GM19372 (cell line): ENCODE measurements around the gene LAMC2.
"Not testable (repeated sequence)": the region's sequence is repeated elsewhere in the genome, so short reads cannot be mapped to it uniquely, and the experiment has no call there.

Source experiments
- ATAC-seq: cut with Tn5 transposase; IDR thresholded peaks from one replicate; pipeline ENCODE4 v1.9.1; 2021; ENCODE audit warnings: mild to moderate bottlenecking, low read depth, moderate library complexity; ENCODE audit not compliant: unreplicated experiment

Gene LAMC2

DNA sequence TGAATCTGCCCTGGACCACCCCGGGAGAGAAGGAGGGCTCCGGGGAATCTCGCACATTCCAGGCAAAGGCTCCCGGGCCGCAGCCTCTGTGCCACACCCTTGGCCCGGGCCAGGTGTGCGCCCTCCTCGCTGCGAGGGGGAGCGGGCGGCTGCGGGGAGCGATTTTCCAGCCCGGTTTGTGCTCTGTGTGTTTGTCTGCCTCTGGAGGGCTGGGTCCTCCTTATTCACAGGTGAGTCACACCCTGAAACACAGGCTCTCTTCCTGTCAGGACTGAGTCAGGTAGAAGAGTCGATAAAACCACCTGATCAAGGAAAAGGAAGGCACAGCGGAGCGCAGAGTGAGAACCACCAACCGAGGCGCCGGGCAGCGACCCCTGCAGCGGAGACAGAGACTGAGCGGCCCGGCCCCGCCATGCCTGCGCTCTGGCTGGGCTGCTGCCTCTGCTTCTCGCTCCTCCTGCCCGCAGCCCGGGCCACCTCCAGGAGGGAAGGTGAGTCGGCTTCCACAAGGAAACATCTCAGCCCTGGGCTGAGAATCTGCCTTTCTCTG lies at the start of gene LAMC2:
Gene LAMC2 (plus strand): TSS at position 324 of the 550 bp plus-strand sequence. CDS start 89 bp downstream, at position 413.
- ATAC-seq: no peak

DNA sequence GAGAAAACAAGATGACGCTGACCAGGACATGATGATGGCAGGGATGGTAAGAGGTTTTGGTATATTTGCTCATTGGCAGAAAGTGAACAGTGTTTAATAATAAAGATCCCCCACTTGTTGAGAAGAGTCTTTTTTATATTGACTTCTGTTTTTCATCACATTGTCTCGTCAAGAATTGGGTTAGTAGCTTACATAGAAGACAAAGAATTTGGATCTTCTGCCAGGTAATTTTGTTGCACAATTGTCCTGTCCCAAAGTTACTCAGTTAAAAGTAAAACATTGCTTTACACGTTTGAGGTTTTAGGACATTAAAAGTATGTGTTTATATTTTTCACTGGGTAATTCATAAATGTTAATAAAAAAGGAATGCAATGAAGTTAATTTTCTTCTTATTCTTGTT lies 48.3 kb upstream of the LAMC2 start:
- ATAC-seq: no peak

DNA sequence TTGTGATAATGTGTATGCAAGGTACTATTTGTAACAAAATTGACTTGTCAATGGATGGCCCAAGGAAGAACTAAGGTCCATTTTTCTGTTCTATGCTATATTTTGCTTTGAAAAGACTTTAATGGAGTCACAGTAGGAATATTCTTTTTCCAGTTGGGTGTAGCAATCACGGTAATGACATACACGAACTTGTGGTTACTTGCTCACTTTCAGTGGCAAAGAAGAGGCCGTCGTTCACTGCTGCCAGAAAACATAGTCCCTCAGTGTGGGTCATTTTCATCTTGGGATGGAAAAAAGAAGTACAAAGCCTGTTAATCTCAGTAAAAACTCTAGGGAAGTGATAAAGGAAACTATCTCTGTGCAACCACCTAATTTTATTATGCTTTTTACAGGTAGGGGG lies 47.8 kb upstream of the LAMC2 start:
- no peak for ATAC-seq

DNA sequence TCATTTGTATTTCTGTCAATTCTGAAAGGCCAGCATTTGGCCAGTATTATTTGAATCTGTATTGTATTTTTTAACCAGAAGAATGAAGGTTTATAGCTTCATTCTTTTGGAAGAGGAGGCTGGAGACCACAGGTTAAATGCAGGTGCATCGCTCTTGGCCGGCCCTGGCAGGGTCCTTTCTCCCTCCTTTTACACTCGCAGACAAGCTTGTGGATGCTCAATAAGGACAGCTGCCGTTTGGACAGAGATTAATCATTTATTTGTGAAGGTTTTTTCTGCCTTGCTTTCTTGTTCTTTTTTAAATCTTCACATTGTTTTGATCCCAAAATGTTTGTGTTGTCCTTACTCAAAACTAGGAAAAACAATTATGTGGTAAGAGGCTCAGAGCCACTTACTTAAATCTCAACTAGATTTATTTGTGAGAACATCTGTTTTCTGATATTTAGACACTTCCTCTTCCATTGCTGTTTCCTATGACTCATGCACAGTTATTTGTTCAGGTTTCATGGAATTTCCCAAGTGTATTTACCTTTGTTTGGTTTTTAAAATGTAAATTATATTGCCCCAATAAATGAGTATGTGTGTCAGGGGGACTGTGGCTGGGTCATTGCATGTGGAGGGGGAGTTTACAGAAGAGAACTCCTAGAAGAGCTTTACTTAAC lies 46.7 kb upstream of the LAMC2 start:
- no peak for ATAC-seq

DNA sequence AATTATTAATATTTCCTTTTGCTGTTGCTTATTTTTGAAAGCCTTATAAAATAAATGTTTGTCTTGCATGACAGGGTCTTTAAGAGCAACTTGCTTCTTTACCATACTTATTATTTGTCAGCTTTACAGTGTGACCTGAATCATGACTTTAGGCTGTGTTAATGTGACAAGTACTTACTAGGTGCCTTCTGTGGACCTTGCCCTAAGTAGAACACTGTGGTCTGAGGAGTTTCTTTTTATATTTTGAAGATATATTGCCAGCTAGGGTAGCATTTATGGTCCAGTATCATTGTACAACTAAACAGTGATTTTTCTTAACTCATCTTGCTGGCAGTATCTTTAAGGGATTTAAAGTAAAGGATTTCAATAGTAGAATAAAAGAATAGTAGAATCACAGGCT lies 45.4 kb upstream of the LAMC2 start:
- no peak for ATAC-seq

DNA sequence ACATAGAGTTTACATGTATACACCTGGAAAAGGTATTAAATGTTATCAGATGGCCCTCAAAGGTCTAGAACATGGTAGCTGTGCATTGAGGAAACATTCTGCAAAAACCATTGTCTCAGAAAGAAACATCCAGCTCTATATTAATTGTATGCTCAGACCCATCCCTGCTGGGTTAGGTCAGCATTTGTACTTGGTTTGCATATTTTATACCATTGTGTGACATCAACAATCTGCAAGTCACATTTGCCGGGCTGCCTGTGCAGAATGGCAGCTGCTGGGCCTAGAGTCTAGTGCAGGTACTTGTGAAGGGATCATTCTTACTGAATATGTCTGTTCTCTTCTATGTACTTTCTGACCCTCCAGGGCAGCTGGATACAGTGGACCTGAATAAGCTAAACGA lies 43.9 kb upstream of the LAMC2 start:
- no peak for ATAC-seq

DNA sequence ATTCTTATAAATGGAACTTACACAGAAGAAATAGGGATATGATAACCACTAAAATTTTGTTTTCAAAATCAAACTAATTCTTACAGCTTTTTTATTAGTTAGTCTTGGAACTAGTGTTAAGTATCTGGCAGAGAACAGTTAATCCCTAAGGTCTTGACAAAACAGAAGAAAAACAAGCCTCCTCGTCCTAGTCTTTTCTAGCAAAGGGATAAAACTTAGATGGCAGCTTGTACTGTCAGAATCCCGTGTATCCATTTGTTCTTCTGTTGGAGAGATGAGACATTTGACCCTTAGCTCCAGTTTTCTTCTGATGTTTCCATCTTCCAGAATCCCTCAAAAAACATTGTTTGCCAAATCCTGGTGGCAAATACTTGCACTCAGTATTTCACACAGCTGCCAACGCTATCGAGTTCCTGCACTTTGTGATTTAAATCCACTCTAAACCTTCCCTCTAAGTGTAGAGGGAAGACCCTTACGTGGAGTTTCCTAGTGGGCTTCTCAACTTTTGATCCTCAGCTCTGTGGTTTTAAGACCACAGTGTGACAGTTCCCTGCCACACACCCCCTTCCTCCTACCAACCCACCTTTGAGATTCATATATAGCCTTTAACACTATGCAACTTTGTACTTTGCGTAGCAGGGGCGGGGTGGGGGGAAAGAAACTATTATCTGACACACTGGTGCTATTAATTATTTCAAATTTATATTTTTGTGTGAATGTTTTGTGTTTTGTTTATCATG lies 42.3 kb upstream of the LAMC2 start:
- ATAC-seq: no peak

DNA sequence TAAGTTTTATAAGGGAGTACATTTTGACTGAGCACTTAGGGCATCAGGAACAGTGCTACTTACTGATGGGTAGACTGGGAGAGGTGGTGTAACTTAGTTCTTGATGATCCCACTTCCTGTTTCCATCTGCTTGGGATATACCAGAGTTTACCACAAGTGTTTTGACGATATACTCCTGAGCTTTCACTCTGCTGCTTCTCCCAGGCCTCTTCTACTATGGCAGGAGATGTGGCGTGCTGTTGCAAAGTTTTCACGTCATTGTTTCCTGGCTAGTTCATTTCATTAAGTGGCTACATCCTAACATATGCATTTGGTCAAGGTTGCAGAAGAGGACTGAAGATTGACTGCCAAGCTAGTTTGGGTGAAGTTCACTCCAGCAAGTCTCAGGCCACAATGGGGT lies 41.3 kb upstream of the LAMC2 start:
- no peak for ATAC-seq

DNA sequence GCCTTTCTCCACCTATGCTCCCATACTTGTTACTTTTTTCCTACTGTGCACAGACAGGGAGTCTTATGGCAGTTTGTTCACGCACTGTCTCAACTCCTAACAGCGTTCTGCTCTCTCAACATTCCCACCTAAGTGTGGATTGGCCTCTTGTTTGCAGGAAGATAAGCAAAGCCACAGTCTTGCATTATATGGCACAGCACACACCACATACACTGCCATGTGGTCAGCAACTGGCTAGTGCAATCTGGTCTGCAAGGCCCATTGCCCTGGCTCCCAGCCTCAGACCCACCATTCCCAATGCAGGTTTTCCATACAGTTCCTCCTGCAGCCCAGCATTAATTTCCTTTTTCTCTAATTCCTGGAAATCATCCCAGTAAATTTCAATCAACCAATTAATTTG lies 38.3 kb upstream of the LAMC2 start:
- ATAC-seq: no peak

DNA sequence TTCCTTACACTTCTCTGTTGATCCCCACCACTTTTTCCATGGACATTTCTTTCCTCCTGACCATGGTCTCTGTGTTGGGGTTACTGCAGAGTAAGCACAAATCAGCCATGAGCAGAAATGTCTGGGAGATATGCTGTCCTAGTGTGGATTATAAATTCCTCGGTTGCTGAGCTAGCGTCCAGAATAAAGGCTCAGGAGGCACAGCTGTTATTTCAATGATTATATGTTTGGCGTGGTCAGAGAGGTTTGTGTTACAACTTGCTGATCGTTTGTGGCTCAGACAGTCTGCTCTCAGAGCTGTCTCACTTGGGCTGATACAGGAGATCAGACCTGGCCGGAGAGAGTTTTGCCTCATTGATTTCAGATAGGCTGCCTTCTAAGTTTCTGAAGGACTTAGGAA lies 37.5 kb upstream of the LAMC2 start:
- no peak for ATAC-seq

DNA sequence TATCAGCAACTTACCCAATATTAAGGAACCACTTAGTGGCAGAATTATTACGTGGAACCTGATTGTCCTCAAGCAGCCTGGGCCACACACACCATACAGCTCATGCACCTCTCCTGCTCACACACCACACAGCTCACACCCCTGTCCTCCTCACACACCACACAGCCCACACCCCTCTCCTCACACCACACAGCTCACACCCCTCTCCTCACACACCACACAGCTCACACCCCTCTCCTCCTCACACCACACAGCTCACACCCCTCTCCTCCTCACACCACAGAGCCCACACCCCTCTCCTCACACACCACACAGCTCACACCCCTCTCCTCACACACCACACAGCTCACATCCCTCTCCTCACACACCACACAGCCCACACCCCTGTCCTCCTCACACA lies 36.8 kb upstream of the LAMC2 start:
- ATAC-seq: no peak

DNA sequence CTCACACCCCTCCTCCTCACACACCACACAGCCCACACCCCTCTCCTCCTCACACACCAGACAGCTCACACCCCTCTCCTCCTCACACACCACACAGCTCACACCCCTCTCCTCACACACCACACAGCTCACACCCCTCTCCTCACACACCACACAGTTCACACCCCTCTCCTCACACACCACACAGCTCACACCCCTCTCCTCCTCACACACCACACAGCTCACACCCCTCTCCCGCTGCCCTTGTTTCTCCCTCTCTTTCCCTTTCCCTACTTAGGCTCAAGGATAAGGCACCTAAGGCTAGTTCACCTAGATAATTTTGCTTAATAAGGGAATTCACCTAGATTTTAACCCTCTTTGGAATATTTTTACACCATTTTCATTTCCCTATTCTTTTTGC lies 36.0 kb upstream of the LAMC2 start:
- ATAC-seq: not testable (repeated sequence)

DNA sequence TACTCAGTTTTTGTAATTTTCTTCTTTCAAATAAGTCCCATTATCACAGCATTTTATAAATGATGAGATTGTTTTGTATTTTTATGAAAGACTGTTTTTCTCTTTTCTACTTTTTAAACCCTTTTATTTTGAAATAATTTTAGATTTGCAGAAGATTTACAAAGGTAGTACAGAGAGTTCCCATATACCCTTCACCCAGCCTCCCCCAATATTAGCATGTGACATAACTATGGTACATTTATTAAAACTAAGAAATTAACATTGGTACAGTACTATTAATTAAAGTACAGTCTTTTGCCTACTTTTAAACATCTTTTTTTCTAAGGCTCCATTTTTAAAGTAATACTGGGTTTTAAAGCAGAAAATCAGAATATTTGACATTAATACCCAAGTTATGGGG lies 35.6 kb upstream of the LAMC2 start:
- ATAC-seq: no peak

DNA sequence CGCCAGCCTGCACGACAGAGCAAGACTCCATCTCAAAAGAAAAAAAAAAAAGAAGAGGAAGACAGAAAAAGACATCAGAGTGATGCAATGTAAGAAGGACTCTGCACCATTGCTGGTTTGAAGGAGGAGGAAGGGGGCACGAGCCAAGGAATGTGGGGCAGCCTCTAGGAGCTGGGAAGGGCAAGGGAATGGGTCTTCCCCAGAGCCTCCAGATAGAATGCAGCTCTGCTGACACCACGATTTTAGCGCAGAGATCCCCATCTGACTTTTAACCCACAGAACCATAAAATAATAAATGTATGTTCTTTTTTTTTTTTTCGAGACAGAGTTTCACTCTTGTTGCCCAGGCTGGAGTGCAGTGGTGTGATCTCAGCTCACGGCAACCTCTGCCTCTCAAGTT lies 33.9 kb upstream of the LAMC2 start:
- no peak for ATAC-seq

DNA sequence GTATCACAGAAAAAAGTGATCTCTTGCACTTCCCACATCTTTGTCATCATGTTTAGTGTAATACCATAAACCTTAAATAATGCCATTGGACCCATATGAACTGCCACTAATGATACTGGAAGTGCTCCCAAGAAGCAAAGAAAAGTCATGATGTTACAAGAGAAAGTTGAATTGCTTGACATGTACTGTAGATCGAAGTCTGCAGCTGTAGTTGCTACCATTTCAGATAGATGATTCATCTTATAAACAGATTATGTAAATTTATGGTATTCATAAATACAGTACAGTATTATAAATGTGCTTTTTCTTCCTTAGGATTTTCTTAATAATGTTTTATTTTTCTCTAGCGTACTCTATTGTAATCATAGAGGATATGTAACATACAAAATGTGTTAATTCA lies 30.1 kb upstream of the LAMC2 start:
- ATAC-seq: no peak

DNA sequence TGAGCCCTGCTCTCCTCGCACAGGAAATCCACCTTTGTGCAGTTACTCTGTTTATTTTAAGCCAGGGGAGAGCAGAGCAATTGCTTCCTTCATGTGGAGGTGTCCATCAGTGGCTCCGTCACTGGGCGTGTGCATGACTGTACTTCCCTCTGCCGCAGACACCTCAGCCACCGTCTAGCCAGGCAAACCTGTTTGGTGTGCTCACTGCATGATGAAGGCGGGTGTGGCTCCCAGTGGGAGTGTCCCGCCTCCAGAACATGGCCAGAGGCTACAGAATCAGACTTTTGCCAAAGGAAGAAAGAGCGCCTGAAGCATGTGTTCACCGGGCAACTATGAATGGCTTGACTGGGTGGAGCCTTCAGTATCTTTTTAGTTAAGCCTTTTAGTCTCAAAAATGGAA lies 26.1 kb upstream of the LAMC2 start:
- no peak for ATAC-seq

DNA sequence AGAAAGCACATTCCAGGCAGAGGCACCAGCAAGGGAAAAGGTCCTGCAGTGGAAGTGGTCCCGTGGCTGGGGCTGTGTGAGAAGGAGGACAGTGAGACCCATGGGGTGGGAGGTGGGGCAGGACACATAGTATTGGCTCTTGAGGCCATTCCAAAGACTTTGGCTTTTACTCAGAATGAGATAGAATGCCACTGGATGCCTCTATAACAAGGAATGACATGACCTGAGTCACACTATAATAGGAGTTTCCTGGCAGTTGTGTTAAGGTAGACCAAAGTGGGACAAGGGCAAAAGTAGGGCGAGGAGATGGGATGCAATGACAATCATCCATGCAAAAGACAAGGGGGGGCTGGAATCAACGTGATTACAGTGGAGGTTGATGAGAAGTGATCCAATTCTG lies 24.7 kb upstream of the LAMC2 start:
- no peak for ATAC-seq

DNA sequence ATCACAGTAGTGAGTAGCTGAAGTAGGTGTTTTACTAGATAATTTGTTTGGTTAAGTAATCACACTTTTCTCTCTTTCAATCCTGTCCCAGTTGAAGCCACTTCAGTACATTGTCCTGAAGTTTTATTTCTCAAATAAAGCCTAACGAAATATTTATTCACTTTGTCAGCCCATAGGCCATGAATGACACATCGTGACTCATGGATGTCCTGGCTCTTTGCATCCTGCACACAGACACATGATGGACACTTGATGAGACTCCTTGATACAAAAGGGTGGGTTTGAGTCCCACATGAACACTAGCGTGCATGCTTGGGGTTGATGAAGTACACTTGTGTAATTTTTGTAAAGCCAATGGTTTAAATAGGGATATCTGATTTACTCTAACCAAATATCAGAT lies 22.7 kb upstream of the LAMC2 start:
- ATAC-seq: no peak

DNA sequence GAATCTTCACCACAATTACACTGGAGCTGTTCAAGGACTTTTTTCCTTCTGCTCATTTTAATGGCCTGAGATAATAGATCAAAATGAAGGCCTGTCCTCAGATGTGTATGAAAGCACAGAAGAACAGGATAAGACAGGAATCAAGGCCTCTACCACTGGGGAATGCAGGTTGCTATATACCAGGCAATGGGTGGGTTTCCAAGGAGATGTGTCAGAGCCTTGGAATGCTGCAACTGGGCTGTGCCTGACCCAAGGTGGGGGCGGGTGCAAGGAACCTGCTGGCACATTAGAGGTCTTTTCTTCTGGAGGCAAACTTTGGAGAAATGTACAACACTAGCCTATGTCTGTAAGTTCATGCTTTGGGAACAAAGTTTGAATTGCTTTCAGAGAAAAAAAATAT lies 21.7 kb upstream of the LAMC2 start:
- ATAC-seq: no peak

DNA sequence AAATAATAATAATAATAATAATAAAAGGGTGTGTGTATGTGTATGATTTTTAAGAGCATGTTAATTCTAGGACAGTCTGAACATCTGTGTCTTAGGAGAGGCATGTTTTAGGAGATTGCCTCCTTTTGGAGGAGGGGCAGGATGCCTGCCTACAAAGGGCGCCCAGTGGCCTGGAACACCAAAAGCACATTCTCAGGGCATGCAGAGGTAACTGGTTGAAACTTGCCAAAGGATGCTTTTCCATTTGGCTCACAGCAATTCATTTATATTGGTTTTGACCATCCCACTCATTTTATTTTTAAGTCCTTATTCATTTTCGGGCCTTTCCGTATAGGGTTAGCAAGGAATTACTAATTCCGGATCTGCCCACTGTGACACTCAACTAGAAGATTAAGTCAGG lies 21.1 kb upstream of the LAMC2 start:
- ATAC-seq: no peak

DNA sequence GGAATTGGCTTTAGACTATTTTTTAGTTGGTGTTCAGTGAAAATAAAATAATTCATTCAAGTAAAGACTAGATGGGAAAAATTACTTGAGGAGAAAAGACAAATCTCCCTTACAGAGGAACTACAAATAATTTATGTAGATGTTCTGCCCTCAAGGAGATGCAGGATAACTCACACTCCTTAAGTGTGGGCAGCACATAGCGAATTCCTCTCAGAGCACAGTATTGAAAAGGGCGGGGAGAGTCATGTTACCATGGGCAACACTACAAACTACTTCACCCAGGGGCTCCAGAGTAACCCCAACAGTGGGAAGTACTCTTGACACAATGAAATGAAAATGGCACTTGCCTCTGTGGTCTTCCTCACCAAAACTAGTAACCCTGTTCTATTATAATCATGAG lies 20.6 kb upstream of the LAMC2 start:
- no peak for ATAC-seq

DNA sequence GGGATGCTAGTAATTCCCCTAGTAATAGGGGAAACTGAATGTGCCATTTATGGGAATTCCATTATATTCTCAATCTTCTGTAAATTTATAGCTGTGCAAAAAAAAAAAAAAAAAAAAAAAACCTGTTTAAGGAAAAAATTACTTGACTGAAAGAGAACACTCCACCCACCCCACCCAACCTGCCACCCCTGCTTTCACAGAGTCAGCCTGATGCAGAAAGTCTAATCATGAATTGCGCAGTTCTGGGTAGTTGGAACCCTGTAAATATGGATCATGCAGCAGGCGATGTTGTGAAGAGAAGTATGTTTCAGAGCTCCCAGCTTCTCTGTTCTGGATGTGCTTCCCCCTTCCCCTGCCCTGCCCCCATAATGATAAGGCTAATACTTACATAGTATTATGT lies 19.6 kb upstream of the LAMC2 start:
- no peak for ATAC-seq
